NOMO-1 treated with DMSO at 0.1 percent for 48 hours (cell line): ENCODE data around the gene KRTAP10-1.

Experiments used
- DNase-seq: peaks from one replicate; lab custom pipeline; 2025; ENCODE audit not compliant: unreplicated experiment; lab: John Stamatoyannopoulos, UW

KRTAP10-1 gene

GRCh38 chr21:44528634-44528995 is 11.4 kb downstream of the KRTAP10-1 start:
- DNase-seq: no peak

DNA sequence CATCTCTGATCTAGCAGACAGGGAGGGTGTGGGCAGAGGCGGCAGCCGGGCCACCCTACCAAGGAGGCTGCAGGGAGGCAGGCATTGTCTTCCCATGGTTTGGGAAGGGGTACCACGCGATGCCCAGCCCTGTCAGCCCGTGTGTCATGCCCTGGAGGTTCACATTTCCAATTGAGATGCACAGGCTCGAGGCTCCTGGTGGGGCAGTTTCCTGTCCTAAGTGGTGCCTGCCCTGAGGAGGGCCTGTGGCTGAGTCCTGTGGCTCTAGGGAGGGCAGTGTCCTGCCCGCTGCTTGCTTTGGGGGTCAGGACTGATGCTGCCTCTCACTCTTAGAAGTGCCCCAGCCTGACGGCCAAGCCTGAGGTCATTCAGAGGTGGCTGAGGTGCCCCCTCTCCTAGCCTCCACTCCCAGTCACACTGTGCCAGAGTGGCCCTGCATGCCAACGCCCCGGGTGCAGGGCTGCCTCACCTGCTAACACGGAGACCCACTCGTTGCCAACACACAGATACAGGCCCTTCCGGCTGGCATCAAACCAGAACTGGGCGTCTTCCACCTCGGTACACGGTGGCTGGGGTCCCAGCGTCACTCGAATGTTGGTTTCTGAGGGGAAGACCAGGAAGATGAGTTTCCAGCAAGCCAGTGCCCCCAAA is 11.9 kb downstream of the KRTAP10-1 start:
- DNase-seq: no peak

- DNase-seq: no peak
Measured at GRCh38 chr21:44527156-44527982, 12.6 kb downstream of the KRTAP10-1 start.

DNA sequence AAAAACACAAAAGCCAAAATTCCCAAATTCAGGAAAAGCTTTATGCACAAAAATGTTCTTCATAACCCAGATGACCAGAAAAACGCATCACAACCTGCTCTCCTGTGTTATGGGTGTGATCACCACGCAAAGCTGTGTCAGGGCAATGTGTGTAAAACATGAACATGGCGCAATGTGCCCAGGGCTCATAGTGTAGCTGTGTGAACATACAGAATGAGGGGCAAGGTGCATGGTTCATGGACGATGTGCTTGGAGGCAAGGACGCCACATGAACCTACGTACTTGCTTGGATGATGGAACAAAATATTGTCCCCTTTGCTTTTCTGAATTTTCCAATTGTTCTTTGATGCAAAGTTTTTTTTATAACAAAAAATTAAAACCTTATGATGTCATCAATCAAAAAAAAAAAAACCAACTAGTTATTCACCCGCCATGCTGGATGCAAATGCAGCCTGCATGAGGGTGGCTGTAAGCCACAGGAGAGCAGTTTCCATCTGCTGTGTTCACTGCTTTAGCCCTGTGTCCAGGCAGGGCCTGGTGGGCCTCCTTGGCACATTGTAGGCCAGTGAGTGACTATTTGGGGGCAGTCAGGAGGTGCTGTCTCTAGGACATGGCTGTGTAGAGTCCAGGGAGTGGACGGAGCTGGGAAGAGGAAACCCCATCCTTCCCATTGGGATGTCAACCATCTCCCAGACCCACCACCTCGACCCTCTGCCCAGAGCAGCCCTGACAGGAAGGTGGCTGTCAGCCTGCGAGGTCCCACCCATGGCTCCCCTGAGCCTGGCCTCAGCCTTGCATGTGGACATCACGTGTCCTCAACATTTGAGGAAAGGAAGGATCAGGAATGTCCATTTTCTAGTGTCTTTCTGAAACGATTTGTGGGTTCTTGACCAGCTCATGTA is 13.6 kb downstream of the KRTAP10-1 start:
- no peak for DNase-seq

DNA sequence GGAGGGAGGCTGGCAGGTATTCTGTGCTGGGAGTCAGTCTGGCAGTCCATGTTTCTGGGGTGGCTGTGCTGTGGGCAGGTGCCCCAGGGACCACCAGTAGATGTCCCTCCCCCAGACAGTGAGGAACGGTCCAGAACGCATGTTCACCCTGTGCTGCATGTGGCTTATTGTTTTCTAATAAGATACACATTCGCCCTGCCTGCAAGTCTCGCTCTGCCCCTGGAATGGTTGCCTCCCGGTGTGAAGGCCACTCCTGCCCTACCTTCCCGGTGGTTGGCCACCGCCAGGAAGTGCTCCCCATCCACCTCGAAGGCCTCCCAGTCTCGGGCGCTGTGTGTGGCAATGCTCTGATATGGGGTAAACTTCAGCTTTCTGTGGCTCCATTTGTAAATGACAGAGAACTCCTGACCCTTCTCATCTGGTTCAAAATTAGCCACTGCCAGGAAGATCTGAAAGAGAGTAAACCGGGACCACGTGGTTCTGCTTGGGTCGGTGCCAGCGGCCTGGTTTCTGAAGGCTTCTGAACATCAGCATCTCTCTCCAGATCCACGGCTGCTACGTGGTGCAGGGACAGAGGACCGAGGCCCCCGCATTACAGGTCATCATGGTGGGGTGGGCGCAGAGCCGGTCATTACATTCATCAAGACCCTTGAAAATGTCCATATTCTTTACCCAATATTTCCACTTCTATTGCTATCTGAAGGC is 14.5 kb downstream of the KRTAP10-1 start:
- no peak for DNase-seq

DNA sequence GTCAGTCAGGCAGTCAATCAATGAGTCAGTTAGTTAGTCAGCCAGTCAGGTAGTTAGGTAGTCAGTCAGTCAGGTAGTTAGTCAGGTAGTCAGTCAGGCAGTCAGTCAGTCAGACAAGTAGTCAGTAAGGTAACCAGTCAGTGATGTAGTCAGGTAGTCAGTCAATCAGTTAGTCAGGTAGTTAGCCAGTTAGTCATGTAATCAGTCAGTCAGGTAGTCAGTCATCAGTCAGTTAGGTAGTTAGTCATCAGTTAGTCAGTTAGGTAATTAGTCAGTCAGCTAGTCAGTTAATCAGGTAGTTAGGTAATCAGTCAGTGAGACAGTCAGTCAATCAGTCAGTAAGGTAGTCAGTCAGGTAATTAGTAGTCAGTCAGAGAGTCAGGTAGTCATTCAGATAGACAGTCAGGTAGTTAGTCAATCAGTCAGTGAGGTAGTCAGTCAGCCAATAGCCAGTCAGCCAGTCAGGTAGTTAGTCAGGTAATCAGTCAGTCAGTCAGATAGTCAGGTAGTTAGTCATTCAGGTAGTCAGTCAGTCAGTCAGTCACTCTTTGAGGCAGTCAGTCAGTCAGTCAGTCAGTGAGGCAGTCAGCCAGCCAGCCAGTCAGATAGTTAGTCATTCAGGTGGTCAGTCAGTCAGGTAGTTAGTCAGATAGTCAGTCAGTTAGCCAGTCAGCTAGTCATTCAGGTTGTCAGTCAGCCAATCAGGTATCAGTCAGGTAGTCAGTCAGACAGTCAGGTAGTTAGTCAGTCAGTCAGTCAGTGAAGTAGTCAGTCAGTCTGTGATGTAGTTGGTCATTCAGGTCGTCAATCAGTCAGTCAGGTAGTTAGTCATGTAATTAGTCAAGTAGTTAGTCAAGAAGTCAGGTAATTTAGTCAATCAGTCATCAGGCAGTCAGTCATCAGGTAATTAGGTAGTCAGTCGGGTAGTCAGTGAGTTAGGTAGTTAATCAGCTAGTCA is 15.3 kb downstream of the KRTAP10-1 start:
- DNase-seq: no peak

DNA sequence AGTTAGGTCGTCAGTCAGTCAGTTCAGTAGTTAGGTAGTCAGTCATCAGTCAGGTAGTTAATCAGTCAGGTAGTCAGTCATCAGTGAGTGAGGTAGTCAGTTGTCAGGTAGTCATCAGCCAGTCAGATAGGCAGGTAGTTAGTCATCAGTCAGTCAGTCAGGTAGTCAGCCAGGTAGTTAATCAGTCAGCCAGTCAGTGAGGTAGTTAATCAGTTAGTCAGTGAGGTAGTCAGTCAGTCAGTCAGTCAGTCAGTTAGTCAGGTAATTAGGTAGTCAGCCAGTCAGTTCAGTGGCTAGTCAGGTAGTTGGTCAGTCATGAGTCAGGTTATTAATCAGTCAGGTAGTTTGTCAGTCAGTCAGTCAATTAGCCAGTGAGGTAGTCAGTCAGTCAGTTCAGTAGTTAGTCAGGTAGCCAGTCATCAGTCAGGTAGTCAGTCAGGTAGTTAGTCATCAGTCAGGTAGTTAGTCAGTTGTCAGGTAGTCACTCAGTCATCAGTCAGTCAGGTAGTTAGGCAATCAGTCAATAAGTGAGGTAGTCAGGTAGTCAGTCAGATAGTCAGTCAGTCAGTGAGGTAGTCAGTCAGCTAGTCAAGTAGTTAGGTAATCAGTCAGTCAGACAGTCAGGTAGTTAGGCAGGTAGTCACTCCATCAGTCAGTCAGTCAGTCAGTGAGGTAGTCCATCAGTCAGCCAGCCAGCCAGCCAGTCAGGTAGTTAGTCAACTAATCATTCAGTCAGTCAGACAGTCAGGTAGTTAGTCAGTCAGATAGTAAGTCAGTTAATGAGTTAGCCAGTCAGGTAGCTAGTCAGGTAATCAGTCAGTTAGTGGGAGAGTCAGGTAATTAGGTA is 16.2 kb downstream of the KRTAP10-1 start:
- DNase-seq: no peak

DNA sequence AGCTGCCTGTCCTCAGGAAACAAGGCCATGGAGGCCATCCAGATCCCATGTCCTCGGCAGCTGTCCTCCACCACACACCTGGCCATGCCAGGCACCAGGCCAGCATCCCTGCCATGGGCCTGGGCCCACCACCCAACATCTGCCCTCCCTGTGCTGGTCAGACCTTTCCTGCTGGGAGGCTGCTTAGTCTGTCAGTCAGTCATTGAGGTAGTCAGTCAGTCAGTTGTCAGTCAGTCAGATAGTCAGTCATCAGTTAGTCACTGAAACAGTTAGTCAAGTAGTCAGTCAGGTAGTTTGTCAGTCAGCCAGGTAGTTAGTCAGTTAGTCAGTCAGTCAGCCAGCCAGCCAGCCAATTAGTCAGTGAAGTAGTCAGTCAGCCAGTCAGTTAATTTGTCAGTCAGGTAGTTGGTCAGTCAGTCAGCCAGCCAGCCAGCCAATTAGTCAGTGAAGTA is 17.2 kb downstream of the KRTAP10-1 start:
- DNase-seq: no peak

DNA sequence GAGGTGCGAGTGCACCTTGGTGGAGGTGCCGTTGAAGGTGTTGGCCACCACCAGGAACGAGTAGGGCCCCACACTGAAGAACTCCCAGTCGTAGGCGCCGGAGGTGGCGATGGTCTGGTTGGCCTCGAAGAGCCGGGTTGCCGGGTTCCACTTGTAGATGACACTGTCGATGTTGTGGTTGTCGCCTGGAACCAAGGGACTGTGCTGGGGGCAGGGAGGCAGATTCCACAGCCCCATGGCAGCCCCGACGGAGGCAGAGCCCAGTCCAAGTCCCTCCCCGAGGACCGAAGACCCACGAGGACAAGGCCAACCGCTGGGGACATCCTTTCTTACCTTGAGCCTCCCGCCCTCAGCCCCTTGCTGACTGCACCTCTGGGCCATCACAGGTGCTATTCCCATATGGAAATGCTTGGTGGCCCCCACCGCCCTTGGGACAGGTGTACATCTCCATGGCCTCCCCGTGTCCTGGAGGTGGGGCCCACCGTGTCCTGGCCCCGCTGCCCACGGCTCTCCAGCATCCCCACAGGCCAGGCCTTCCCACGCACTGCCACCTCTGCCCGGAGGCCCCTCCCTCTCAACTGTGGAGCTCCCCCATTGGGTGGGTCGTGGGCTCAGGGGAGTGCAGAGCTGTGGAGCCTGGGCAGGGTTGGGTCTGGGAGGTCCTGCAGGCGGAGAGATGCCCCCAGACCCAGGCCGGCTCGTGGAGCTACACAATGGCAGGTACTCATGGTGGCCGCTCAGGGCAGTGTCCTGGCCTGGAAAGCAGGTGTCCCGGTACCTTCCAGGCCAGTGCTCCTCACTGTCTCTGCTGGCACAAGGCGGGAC is 17.9 kb downstream of the KRTAP10-1 start:
- no peak for DNase-seq

DNA sequence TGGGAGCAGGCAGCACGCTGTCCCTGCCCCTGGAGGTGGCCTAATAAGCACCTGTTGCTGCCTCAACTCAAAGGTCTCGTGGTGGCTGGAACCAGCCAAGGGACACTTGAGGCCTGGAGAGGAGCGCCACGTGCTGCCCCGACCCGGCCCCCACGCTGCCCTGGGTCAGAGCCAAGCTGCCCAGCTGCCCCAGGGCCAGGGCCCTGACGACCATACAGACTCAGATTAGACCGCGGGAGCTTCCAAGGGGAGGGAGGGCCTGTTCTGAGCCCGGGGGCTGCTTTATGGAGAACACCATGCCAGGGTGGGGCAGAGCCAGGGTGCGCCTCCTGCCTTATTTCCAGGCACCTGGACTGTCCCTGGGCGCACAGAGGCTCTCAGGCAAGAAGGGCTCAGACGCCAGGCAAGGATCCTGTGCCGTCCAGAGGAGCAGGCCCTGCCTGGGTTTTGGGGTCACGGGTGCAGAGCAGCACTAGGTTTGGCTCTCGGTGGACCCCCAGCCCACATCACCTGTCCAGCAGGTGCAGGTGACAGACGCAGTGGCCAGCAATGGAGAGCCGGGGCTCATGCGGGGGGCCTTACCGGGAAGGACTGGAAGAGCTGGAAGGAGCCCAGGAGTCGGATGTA is 18.6 kb downstream of the KRTAP10-1 start:
- no peak for DNase-seq

GRCh38 chr21:44520326-44521300 is 19.4 kb downstream of the KRTAP10-1 start:
- no peak for DNase-seq

GRCh38 chr21:44519346-44520325 is 20.4 kb downstream of the KRTAP10-1 start:
- DNase-seq: no peak

- no peak for DNase-seq
Measured at GRCh38 chr21:44518686-44519085, 21.3 kb downstream of the KRTAP10-1 start.

DNA sequence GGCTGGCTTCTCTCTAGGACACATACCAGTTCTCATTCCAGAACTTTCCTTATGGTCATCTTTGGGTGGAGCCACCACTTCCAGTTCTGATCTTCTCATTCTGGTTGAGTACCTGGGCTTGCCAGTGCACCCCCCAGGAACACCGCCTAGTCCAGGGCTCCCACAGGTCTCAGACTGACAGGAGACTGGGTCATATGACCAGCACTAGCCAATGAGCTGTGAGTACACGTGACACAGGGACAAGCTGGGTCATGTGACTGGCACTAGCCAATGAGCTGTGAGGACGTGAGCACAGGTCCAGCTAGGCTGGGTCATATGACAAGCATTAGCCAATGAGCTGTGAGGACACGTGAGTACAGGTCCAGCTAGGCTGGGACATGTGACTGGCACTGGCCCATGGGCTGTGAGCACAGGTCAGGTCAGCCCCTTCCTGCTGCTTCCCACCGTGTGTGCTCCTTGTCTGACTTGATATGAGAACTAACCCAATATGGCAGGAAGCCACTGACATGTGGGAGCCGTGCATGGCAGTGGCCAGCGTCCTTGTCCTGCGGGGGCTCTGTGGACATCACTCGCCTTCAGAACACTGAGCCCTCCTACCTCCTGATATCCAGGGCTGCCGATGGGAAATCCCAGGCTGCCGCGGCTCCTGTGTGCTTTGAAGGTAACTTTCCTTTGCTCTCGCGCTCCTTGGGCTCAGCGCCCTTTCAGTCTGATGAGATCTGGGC is 22.7 kb downstream of the KRTAP10-1 start:
- no peak for DNase-seq

DNA sequence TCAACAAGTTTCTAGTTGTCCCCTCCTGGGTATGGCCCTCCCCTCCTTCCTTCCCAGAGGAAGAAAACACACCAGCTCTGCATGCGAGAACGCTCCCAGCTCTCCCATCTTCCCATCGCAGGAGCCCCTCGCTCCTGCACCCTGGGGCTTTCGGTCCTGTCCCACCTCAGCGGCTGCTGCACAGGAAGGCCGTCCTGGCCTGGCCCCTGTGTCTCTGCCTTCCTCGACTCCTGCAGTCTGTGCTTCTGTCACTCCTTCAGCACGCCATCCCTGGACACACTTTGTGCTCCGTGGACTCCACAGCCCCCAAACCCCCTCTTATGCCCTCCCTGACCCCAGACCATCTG is 23.2 kb downstream of the KRTAP10-1 start:
- DNase-seq: no peak
